Motor neuron (in vitro differentiated cells): ENCODE data around the gene MRPL45. TPM values are rescaled to one million over a fixed set of nuclear protein-coding genes. Genes with fewer than 3 reads are reported as not detected.
A peak's percentile ranks its signal among the peaks of the same experiment; 100 is the strongest.

Source experiments
- ATAC-seq, 8 experiments: fragments of 200-7000 bp; cut with Tn5 transposase; replicated peaks in 6 of 8; 2 replicates each; pipeline ENCODE4 v1.8.0; 2021; ENCODE audit warnings: mild to moderate bottlenecking in 8 of 8, moderate library complexity in 8 of 8
- H3K27ac ChIP-seq, 2 donors: fragments of 250-450 bp; sonication (Bioruptor Pico); 2 replicates each; pipeline ENCODE4 v1.9.0; 2021; ENCODE audit warnings: antibody characterized with exemption in 2 of 2, mild to moderate bottlenecking in 2 of 2, moderate library complexity in 1 of 2
- H3K4me1 ChIP-seq, 2 donors: fragments of 250-450 bp; sonication (Bioruptor Pico); replicated peaks in 1 of 2; 2 replicates each; pipeline ENCODE4 v1.6.1; 2021; ENCODE audit warnings: antibody characterized with exemption in 2 of 2, mild to moderate bottlenecking in 2 of 2, moderate library complexity in 1 of 2
- H3K4me3 ChIP-seq, 5 donors: fragments of 250-450 bp; sonication (Bioruptor Pico); 2 replicates each; pipeline ENCODE4 v1.9.0; 2021; ENCODE audit warnings: antibody characterized with exemption in 5 of 5, mild to moderate bottlenecking in 5 of 5, moderate library complexity in 4 of 5
- WGBS, 10 experiments: fragments of 450-650 bp; shearing (Covaris generic); methylation state at CpG; one replicate each; pipeline ENCODE4 v1.0.0; 2022; 5-methylcytosine and 5-hydroxymethylcytosine counted together
- in situ Hi-C, 9 experiments: fragments of 400-800 bp; cut with MboI; loops; one replicate each; pipeline ENCODE4 v1.15.0; 2021; ENCODE audit warnings: low sequenced_read_pairs in 9 of 9, low pct_unique_long_range_greater_than_20kb in 2 of 9; ENCODE audit not compliant: unreplicated experiment in 9 of 9
- total RNA-seq, 8 experiments: library from RNA; unstranded; fragments of 300-600 nt; gene quantifications; 2 replicates each; pipeline versions ENCODE4 v1.2.3 to v1.2.4, GENCODE V29; 2022

MRPL45 gene
- total RNA-seq, 8 experiments from 2014 or later = 28.0 to 58.7 (median 39.6) TPM

- H3K4me3 ChIP-seq = no peak overlapping the region
- peak overlapping the region in 1 of 2 donors; percentile 21 for H3K27ac ChIP-seq
- H3K4me1 ChIP-seq = peaks cover 10 to 12% of the 10 kb centered on the region in 2 donors
- in situ Hi-C loops = loop anchor here in 2 of 9 experiments (10.0 to 25.0 kb wide), 2 partner anchors 74 to 96 kb away; partner anchors contain the start of gene ARHGAP23 (in 1 of the 2)
- WGBS, 10 experiments = 13 to 100% (median 78%) methylated on average over 1 to 4 of the region's 5 CpGs
- ATAC-seq = peak; percentile 20 to 80 (median 70)
Observed at GRCh38 chr17:38341035-38341721, 44.2 kb downstream of the MRPL45 start.

- in situ Hi-C loops = loop anchor here in 2 of 9 experiments (10.0 to 25.0 kb wide), 2 partner anchors 72 to 94 kb away; partner anchors contain the start of gene ARHGAP23 (in 1 of the 2)
- Histone ChIP-seq H3K4me1 (peaks cover 10 to 12% of the 10 kb centered on the region in 2 donors), H3K27ac (no peak overlapping the region), H3K4me3 (no peak overlapping the region)
- no peak for ATAC-seq
- WGBS, 10 experiments = 53 to 100% (median 70%) methylated on average over 1 to 5 of the region's 18 CpGs; no CpG with 5 or more reads in 5 of the 10 experiments
Observed at GRCh38 chr17:38342886-38343607, 46.1 kb downstream of the MRPL45 start.

GRCh38 chr17:38343608-38344419 lies 46.8 kb downstream of the MRPL45 start, which contains the start of gene GPR179:
Gene GPR179, minus strand, starts transcription at chr17:38343956. Its CDS starts 167 bp downstream, at chr17:38343789.
- H3K27ac ChIP-seq = no peak within 1 kb of the TSS
- H3K4me3 ChIP-seq = no peak within 1 kb of the TSS
- in situ Hi-C loops = loop anchor here in 2 of 9 experiments (10.0 to 25.0 kb wide), 2 partner anchors 71 to 93 kb away; partner anchors contain the start of gene ARHGAP23 (in 1 of the 2)
- H3K4me1 ChIP-seq = peaks cover 10 to 12% of the 10 kb centered on the region in 2 donors
- 69 to 100% (median 87%) methylated on average over 1 to 5 of the region's 18 CpGs; no CpG with 5 or more reads in 4 of the 10 experiments for WGBS, 10 experiments
- peak in 5 of 8 experiments; percentile 20 to 65 (median 45) for ATAC-seq

GRCh38 chr17:38344420-38344745 lies 47.4 kb downstream of the MRPL45 start:
- in situ Hi-C loops = loop anchor here in 2 of 9 experiments (10.0 to 25.0 kb wide), 2 partner anchors 70 to 93 kb away; partner anchors contain the start of gene ARHGAP23 (in 1 of the 2)
- Histone ChIP-seq H3K4me3 (no peak overlapping the region), H3K27ac (no peak overlapping the region), H3K4me1 (peaks cover 9 to 13% of the 10 kb centered on the region in 2 donors)
- 50 to 100% (median 88%) methylated on average over 1 to 3 of the region's 3 CpGs; no CpG with 5 or more reads in 3 of the 10 experiments for WGBS, 10 experiments
- no peak for ATAC-seq

- Histone ChIP-seq H3K4me1 (peaks cover 6 to 17% of the 10 kb centered on the region in 2 donors), H3K27ac (no peak overlapping the region), H3K4me3 (no peak overlapping the region)
- 80 to 100% (median 91%) methylated on average over 1 to 5 of the region's 7 CpGs; no CpG with 5 or more reads in 4 of the 10 experiments for WGBS, 10 experiments
- in situ Hi-C loops = loop anchor here in 3 of 9 experiments (5.0 to 25.0 kb wide), 3 partner anchors 67 to 92 kb away; partner anchors contain the start of gene ARHGAP23 (in 1 of the 3)
- no peak for ATAC-seq
Observed at GRCh38 chr17:38345743-38346142, 48.8 kb downstream of the MRPL45 start.

GRCh38 chr17:38349097-38349730 lies 52.2 kb downstream of the MRPL45 start:
- peaks cover 9 to 21% of the 10 kb centered on the region in 2 donors for H3K4me1 ChIP-seq
- peak; percentile 34 to 48 (median 40) for ATAC-seq
- no peak overlapping the region for H3K4me3 ChIP-seq
- in situ Hi-C loops = loop anchor here in 3 of 9 experiments (5.0 to 25.0 kb wide), 3 partner anchors 63 to 88 kb away; partner anchors contain the start of gene ARHGAP23 (in 1 of the 3)
- H3K27ac ChIP-seq = peak overlapping the region in 1 of 2 donors; percentile 70
- WGBS, 10 experiments = 0 to 50% (median 5%) methylated on average over 2 to 8 of the region's 8 CpGs

GRCh38 chr17:38350035-38350434 lies 53.1 kb downstream of the MRPL45 start:
- H3K27ac ChIP-seq = peak overlapping the region in 1 of 2 donors; percentile 70
- peaks cover 17 to 29% of the 10 kb centered on the region in 2 donors for H3K4me1 ChIP-seq
- 76 to 93% (median 83%) methylated on average over 1 to 2 of the region's 2 CpGs; no CpG with 5 or more reads in 5 of the 10 experiments for WGBS, 10 experiments
- ATAC-seq = no peak
- in situ Hi-C loops = no loop called here
- no peak overlapping the region for H3K4me3 ChIP-seq

- peak; percentile 88 to 94 (median 92) for ATAC-seq
Observed at GRCh38 chr17:38351412-38352222, 54.6 kb downstream of the MRPL45 start, which contains the start of gene SOCS7. Gene SOCS7, plus strand, starts transcription at chr17:38351844. Its CDS starts 209 bp downstream, at chr17:38352053.

GRCh38 chr17:38352245-38353085 lies 55.5 kb downstream of the MRPL45 start:
- H3K4me3 ChIP-seq = peak overlapping the region; percentile 50 to 90 (median 82)
- peak; percentile 7 to 42 (median 29) for ATAC-seq
- peaks cover 29 to 39% of the 10 kb centered on the region in 2 donors for H3K4me1 ChIP-seq
- in situ Hi-C loops = no loop called here
- WGBS, 10 experiments = 0 to 7% (median 0%) methylated on average over 2 to 10 of the region's 72 CpGs; no CpG with 5 or more reads in 6 of the 10 experiments
- peak overlapping the region; percentile 69 to 78 for H3K27ac ChIP-seq

More at GRCh38 chr17:38351412-38352222, 54.6 kb downstream of the MRPL45 start, which contains the start of gene SOCS7:
- peaks cover 21 to 32% of the 10 kb centered on the region in 2 donors for H3K4me1 ChIP-seq
- H3K4me3 ChIP-seq = peak within 1 kb of the TSS; percentile 50 to 90 (median 82)
- WGBS, 10 experiments = 14 to 77% (median 29%) methylated on average over 2 to 28 of the region's 84 CpGs; no CpG with 5 or more reads in 2 of the 10 experiments
- in situ Hi-C loops = no loop called here
- peak within 1 kb of the TSS; percentile 78 to 83 for H3K27ac ChIP-seq

- no peak for ATAC-seq
- Histone ChIP-seq H3K27ac (no peak overlapping the region), H3K4me1 (peaks cover 35 to 40% of the 10 kb centered on the region in 2 donors), H3K4me3 (peak overlapping the region; percentile 50 to 90 (median 82))
- WGBS, 10 experiments = 8 to 60% (median 23%) methylated on average over 1 to 8 of the region's 8 CpGs; no CpG with 5 or more reads in 4 of the 10 experiments
- in situ Hi-C loops = no loop called here
Observed at GRCh38 chr17:38353086-38353604, 56.2 kb downstream of the MRPL45 start.
